Lower lobe of right lung (tissue), 2 donors: Measurements from ENCODE around the gene FAM53B. TPM values are rescaled to one million over a fixed set of nuclear protein-coding genes. Genes with fewer than 3 reads are reported as not detected.
A peak's percentile ranks its signal among the peaks of the same experiment; 100 is the strongest.

Experiments used
- ATAC-seq, 2 donors: fragments of 200-7000 bp; cut with Tn5 transposase; one replicate each; pipeline ENCODE4 v1.9.1; 2020 to 2022; ENCODE audit warnings: mild to moderate bottlenecking in 2 of 2, moderate library complexity in 2 of 2
- DNase-seq: peaks from one replicate; pipeline ENCODE4 v3.0.0-alpha.2; 2020
- H3K27ac ChIP-seq: fragments of 200-600 bp; one replicate; pipeline ENCODE4 v1.8.0; 2022
- H3K27me3 ChIP-seq: fragments of 200-600 bp; one replicate; pipeline ENCODE4 v1.8.0; 2022; ENCODE audit warnings: low read depth
- H3K36me3 ChIP-seq: fragments of 200-600 bp; one replicate; pipeline ENCODE4 v1.8.0; 2022; ENCODE audit warnings: mild to moderate bottlenecking
- H3K4me1 ChIP-seq: fragments of 200-600 bp; one replicate; pipeline ENCODE4 v1.8.0; 2022
- H3K4me3 ChIP-seq: fragments of 200-600 bp; one replicate; pipeline ENCODE4 v1.8.0; 2022; ENCODE audit warnings: mild to moderate bottlenecking
- H3K9me3 ChIP-seq: fragments of 200-600 bp; one replicate; pipeline ENCODE4 v1.8.0; 2022
- CTCF ChIP-seq: fragments of 200-600 bp; IDR thresholded peaks from one replicate; pipeline ENCODE4 v1.8.0; 2022; ENCODE audit warnings: antibody characterized with exemption, mild to moderate bottlenecking
- intact Hi-C: fragments of 100-400 bp; cut with DNase I; formaldehyde crosslinking; loops from one replicate; pipeline ENCODE4 v1.11.0; 2022
- total RNA-seq: library from RNA; stranded (reverse); fragmentation: NEBNext Ultra II Directional; extraction: Animal tissue kit (Norgen Biotek cat#: 25700); gene quantifications from one replicate; pipeline ENCODE4 v1.2.1, GENCODE V29; 2021
- donor health status: DM: no; HTN: yes; CAD: no; lungs with severe emphysema.

The FAM53B gene
- total RNA-seq, 1 donor from 2014 or later = 40.7 TPM

DNA sequence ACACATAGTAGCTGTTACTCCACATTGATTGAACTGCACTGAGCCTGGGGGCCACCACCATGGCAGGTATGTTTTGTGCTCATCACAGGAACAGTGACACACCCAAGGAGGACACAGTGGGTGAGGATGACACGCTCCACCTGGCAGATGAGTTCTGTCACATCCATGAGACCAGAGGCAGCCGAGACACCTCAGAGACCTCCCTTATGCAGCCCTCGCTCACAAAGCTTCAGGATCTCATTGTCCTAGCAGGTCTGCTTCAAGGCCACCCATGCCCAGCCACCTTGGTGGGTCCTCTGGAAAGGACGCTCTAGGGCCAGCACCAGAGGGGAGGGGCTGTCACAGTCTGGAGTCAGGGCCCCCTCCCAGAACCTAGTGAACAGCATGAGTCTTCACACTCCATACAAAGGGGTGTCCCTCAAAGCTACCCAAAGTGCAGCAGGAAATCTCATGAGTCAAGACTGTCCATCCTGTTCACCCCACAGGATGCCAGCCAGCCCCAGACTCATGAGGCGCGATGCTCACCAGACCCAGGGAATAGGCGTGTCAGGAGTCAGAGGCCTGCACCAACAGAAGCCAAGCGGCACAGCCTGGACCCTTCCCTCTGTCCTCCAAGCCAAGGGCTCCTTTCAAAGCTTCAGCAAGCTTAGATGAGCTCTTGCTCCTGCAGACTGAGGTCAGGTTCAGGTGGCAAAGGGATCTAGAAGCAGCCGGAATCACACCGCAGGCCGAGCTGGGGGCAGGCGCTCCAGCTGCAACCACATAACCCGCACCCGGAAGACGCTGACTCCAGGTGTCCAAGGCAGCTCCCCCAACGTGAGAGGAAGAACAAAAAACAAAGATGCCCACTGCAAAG is 9.6 kb downstream of the FAM53B start:
- intact Hi-C loops = no loop called here
- H3K4me3 ChIP-seq = no peak overlapping the region
- H3K27me3 ChIP-seq = no peaks in the 10 kb centered on the region
- peaks cover 97% of the 10 kb centered on the region for H3K4me1 ChIP-seq
- H3K9me3 ChIP-seq = no peaks in the 10 kb centered on the region
- peak overlapping the region; percentile 4 for H3K27ac ChIP-seq
- H3K36me3 ChIP-seq = no peaks in the 10 kb centered on the region
- ATAC-seq (no peak), DNase-seq (no peak)
- TF ChIP-seq CTCF = no peak

DNA sequence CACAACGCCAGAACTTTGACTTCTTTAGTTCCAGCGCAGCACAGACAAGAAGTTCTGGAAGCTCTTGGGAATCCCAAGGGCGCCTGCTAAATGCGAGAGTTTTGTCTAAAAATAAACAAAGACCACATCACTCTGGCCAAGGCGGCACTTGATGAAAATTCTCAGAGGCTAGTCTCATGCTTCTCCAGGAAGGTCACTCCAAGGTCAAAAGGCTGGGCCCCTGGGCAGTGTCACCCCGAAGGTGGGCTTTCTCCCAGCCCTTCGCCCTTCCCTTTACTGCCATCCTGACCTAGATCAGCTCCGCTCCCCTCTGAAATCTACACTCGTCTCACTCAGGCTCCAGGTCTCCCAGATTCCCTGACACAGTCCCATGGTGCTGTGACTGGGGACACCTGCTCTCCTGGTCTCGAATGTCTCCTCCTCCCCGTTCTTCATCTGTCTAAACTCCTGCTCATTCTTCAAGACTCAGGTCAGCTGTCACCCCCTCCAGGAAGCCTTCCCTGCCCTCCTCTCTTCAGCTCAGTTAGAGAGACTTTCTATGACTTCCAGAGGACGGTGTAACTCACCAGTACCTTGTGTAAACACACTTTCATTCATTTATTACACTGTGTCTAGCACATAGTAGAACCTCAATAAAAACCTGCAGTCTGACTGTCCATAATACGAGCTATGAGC is 10.5 kb downstream of the FAM53B start:
- Histone ChIP-seq H3K27ac (peak overlapping the region; percentile 71), H3K4me3 (no peak overlapping the region), H3K27me3 (no peaks in the 10 kb centered on the region), H3K4me1 (peaks cover 97% of the 10 kb centered on the region), H3K9me3 (no peaks in the 10 kb centered on the region), H3K36me3 (no peaks in the 10 kb centered on the region)
- no peak for TF ChIP-seq CTCF
- ATAC-seq = no peak
- DNase-seq = no peak
- intact Hi-C loops = no loop called here

- no peaks in the 10 kb centered on the region for H3K27me3 ChIP-seq
- H3K4me3 ChIP-seq = no peak overlapping the region
- peak; percentile 77 for DNase-seq
- intact Hi-C loops = no loop called here
- no peaks in the 10 kb centered on the region for H3K9me3 ChIP-seq
- H3K27ac ChIP-seq = peak overlapping the region; percentile 71
- no peak for TF ChIP-seq CTCF
- ATAC-seq = peak; percentile 67 to 79
- peaks cover 97% of the 10 kb centered on the region for H3K4me1 ChIP-seq
- H3K36me3 ChIP-seq = no peaks in the 10 kb centered on the region
Measured at GRCh38 chr10:124732931-124733570, 11.1 kb downstream of the FAM53B start.

- TF ChIP-seq CTCF = no peak
- Histone ChIP-seq H3K4me1 (peaks cover 97% of the 10 kb centered on the region), H3K27ac (no peak overlapping the region), H3K9me3 (no peaks in the 10 kb centered on the region), H3K27me3 (no peaks in the 10 kb centered on the region), H3K4me3 (no peak overlapping the region), H3K36me3 (no peaks in the 10 kb centered on the region)
- ATAC-seq (no peak), DNase-seq (no peak)
- intact Hi-C loops = no loop called here
Measured at GRCh38 chr10:124731551-124731950, 12.6 kb downstream of the FAM53B start.

GRCh38 chr10:124730790-124731189 is 13.4 kb downstream of the FAM53B start:
- intact Hi-C loops = no loop called here
- no peak for TF ChIP-seq CTCF
- DNase-seq = no peak
- no peak overlapping the region for H3K27ac ChIP-seq
- no peak for ATAC-seq
- H3K36me3 ChIP-seq = no peaks in the 10 kb centered on the region
- H3K4me1 ChIP-seq = peaks cover 97% of the 10 kb centered on the region
- no peaks in the 10 kb centered on the region for H3K9me3 ChIP-seq
- no peaks in the 10 kb centered on the region for H3K27me3 ChIP-seq
- H3K4me3 ChIP-seq = no peak overlapping the region
